GM19324 (cell line): Measurements from ENCODE around the gene AHCYL2.
"Not testable (repeated sequence)": the region's sequence is repeated elsewhere in the genome, so short reads cannot be mapped to it uniquely, and the experiment has no call there.

Experiments
- ATAC-seq: cut with Tn5 transposase; IDR thresholded peaks from one replicate; pipeline ENCODE4 v1.9.1; 2021; ENCODE audit warnings: mild to moderate bottlenecking, moderate library complexity; ENCODE audit not compliant: unreplicated experiment, low FRiP score

The AHCYL2 gene

DNA sequence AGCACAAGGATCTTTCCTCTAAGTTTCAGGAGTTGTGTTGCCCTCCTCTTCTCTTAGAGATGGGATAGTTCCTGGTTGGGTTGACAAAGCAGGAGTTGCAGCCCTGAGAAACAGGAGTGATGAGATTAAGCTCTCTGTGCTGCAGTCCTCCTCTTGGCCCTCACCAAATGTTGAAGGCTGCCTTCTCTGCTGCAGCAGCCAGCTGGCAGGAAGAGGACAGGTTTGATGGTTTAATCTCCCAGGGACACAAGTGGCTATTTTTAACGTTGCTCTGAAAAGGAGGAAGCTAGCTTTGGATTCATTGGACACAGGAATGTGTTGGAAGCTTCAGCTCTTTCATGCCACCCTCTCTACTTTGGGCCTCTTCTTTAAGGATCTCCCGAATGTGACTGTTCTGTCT, 218.8 kb downstream of the AHCYL2 start:
- no peak for ATAC-seq

DNA sequence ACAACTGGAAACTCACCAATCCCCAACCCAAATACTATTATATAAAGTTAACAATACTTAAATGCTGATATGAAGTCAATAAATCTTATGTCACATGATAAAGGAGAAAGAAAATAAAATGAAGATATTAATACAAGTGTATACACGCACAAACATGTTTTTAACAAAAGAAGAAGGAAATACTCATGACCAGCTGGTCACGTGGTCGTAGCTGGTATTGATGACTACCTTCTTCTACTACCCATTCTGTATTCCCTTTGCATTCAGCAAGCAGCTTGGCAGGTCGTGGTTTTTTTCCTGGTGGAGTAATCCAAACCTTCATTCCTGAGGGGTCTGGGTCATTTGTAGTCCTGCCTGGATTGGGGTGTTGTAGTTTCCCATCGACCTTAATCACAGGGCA, 219.9 kb downstream of the AHCYL2 start:
- ATAC-seq, result not testable (repeated sequence)

DNA sequence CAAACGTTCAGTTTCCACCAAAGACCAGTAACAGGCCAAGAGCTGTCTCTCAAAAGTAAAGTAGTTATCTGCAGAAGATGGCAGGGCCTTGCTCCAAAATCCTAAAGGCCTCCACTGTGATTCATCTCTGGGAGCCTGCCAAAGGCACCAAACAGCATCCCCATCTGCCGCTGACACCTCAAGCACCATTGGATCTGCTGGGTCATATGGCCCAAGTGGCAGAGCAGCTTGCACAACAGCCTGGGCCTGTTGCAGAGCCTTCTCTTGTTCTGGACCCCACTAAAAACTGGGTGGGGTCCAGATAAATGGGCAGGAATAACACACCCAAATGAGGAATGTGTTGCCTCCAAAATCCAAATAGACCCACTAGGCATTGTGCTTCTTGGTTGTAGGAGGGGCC, 222.1 kb downstream of the AHCYL2 start:
- not testable (repeated sequence) for ATAC-seq

DNA sequence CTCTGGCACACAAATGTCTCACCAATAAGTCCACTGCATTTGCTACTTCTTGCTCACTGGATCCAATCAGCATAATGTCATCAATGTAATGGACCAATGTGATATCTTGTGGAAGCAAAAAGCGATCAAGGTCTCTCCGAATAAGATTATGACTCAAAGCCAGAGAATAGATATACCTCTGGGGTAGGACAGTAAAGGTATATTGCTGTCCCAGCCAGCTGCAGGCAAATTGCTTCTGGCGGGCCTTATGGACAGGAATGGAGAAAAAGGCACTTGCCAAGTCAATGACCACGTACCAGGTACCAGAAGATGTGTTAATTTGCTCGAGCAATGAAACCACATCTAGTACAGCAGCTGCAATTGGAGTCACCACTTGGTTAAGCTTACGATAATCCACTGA, 222.6 kb downstream of the AHCYL2 start:
- ATAC-seq, result not testable (repeated sequence)

DNA sequence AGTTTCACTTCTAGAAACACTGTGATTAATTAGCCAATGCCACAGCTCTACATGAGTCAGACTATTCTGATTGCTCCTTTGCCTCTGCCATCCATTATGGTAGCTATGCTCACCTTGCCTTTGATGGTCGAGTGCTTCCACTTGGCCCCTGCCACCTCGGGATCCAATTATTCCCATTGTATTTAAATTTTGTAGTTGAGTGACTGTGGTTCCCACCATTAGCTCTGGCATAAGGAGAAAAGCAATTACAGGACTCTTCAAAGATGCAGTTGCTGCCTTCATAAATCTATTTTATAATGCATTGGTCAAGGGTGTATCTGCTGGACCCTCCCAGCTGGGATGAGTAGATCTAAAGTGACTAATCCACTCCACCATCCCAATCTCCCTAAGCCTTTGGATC, 223.8 kb downstream of the AHCYL2 start:
- not testable (repeated sequence) for ATAC-seq

DNA sequence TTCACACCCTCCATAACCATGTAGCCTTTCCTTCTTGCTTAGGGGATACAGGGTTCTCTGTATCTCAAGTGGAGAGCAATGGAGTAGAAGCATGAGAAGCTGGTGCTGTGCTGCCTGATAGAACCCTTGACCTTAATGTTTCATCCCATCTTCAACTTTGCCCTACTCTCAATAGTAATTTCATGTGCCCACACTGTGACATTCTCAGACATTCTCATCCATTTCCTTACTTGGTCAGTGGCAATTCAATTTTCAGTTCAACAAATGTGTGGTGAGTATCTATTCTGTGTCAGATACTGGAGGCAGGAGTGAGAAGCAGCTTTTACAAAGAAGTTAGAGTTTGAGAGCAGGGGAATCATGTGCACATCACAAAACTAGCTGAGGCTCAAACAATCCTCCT, 225.5 kb downstream of the AHCYL2 start:
- ATAC-seq, result no peak

DNA sequence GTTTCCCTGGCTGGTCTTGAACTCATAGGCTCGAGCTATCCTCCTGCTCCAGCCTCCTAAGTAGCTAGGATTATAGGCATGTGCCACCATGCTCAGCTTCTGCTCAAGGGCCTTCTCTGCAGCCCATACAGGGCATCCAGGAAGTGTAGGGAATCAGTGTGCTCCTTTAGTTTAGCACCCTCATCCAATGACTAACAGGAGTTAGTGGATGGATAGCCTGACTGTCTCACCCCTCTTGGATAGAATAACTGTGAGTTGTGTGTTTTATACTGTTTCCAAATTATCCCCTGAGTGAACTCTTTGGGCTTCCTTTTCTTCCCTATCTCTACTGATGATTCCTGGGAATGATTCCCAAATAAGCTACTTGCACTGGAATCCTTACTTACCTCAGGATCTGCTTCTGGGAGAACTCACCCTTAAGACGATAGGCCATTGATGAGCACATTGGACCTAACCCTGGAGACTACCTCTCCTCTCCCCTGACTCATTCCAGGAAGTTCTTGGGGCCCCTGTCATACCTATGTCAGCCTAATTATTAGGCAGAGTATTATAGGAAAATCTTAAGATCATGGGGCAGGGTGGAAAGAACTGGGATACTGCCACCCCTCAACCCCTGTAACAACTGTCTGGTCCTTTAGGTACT, 227.9 kb downstream of the AHCYL2 start:
- ATAC-seq, result no peak

DNA sequence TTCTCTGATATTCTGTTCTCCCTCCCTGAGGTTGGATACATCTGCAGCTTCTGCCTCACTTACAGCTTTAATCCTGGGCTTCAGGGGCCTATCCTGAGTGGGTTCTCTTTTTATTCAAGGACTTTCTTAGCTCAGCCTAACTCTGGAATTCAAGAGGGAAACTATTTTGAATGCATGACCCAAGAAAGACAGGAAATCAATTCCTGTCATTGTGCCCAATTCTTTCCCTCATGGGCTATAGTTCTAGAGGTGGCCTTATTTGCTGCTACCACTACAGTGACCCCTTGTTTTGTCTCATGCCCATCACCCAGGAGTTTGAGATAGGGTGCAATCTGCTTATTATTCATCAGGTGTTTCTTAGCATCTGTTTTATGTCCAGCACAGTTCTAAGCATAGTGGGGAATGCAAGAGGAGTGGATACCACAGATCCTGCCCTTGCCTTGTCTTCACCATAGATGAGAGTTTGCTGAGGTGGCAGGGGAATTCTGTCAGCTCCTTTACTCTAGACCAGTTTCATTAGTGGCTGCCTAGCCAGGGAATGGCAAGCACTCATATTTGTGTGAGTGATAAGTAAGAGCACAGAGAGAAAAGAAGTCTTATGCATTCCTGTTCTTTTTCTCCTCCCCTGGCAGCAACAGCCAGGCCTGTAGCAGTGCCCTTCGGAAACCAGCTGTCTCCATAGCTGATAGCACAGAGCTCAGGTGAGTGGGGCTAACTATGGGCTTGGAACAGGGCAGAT, 228.8 kb downstream of the AHCYL2 start:
- no peak for ATAC-seq

DNA sequence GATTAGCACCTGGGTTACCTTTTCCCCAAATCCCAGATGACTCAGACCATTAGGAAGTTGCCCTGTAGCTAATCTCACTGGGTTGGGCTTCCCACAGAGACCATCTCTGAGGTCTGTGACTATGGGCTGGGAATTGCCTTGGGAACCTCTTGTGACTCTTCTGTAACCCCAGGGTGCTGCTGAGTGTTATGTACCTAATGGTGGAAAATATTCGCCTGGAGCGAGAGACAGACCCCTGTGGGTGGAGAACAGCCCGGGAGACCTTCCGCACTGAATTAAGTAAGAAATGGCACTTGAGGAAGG, 229.4 kb downstream of the AHCYL2 start:
- no peak for ATAC-seq

DNA sequence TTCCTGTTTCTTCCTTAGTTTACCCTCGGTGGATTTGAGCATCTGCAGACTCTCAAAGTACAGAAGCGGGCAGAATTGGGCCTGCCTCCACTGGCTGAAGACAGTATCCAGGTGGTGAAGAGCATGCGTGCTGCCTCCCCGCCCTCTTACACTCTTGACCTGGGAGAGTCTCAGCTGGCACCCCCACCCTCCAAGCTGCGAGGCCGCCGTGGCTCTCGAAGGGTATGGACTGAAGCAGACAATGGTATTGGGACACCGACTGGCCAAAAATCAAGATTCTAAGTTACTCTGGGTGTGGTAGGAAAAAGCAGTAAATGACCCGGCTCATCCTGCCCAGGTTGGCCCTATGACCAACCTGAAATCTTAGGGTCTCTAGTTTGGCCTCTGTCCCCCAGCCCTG, 231.6 kb downstream of the AHCYL2 start:
- no peak for ATAC-seq

DNA sequence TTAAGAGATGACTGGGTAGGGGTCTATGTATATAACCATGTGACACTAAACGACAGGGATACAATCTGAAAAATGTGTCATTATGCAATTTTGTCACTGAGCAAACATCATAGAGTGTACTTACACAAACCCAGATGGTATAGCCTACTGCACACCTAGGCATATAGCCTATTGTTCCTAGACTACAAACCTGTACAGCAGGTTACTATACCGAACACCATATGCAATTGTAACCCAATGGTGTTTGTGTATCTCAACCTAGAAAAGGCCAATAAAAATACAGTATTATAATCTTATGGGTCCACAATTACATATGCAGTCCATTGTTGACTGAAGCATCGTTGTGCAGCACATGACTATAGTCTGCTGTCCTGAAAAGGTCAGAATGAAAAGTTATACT, 232.3 kb downstream of the AHCYL2 start:
- ATAC-seq, result no peak

DNA sequence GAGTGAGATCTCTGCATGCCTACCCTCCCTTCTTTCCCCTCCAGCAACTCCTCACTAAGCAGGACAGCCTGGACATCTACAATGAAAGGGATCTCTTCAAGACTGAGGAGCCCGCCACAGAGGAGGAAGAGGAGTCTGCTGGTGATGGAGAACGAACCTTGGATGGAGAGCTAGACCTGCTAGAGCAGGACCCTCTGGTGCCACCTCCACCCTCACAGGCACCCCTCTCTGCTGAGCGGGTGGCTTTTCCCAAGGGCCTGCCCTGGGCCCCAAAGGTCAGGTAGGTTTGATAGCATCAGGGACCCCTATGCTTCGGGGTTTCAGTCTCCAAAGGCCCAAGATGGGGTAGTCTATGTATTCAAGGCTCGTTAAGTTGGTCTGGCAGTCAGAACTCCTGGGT, 233.3 kb downstream of the AHCYL2 start:
- ATAC-seq, result no peak

DNA sequence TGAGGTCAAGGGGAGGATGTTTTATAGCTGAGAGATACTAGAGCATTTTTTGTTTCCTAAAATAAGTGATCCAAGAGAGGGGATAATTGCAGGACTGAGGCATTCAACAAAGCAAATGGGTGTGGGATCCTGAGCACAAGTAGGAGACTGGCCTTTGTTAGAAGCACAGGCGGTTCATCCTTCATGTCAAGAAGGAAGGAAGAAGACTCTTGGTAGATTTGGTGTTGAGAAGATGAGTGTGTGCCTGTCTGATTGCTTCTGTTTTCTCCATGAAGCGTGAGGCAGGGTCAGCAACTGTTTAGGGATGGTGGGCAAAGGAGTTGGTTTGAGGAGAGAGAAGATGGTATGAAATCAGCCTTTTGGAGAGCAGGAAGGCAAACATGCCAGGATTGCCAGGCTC, 237.0 kb downstream of the AHCYL2 start:
- ATAC-seq, result no peak

DNA sequence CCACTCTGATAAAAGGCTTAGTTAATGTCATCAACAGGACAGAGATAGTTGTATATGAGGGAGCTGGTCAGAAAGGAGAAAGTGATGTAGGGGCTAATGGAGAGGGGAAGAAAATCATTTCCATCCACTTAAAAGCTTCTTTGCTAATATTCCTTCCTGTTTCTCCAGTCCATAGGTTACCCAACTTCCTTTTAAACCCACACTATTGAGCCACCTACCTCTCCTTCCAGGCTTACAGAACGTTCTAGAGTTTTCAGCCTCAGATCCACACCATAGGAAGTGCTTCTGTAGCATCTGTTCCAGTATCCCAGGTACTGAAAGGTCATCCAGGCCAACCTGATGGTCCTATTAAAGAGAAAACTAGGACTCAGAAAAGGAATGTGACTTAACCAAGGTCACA, 237.6 kb downstream of the AHCYL2 start:
- ATAC-seq, result no peak

DNA sequence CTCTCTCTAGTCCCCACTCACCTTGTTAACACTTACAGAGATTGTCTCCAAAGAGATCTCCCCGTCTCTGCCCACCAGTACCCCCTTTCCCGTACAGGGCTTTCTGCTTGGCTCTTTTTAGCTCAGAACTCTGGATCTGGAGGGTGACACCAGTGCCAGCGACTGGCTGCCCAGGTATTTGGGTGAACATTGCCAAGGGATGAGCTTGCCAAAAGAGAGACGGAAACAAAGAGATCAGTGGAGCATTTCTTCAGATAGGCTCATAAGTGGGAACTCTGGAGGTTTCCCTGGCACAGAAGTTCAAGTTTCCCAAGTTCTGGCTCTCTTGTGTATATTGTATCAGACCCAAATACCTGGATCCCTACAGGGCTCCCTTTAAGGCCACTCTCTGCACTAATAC, 239.4 kb downstream of the AHCYL2 start:
- ATAC-seq, result no peak

DNA sequence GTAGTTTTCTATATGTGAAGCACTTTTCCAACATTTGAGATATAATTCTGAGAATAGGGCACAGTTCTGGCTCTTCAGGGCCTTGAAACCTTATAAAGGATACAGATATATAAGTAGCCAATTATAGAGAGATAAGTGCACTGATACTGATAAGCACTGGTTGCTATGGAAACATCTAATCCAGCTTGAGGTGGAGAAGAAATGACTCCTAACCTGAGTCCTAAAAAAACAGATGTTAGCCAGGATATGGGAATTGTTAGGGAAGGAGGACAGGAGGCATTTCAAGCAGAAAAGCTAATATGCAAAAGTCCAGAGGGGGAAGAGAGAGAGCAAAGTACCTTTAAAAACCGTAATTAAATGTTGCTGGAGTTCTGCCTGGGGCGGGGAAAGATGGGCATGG, 240.2 kb downstream of the AHCYL2 start:
- ATAC-seq, result no peak

DNA sequence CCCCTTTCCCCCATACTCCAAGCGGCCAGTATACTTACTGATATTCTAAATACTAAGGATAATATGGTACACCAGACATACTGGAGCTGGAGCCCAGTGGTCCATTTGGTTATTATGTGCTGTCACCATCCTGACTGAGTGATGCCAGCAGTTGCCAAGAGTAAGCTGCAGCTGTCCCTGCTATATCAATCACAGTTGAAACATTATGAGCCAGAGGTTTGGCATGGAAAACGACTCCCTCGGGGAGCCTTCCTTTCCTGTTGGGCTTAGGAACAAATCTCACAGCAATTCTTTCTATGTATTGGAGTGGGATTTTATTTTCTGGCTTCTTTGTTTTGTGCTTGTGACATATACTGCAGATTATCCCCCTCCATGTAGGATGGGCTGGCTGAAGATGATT, 242.0 kb downstream of the AHCYL2 start:
- ATAC-seq, result no peak

DNA sequence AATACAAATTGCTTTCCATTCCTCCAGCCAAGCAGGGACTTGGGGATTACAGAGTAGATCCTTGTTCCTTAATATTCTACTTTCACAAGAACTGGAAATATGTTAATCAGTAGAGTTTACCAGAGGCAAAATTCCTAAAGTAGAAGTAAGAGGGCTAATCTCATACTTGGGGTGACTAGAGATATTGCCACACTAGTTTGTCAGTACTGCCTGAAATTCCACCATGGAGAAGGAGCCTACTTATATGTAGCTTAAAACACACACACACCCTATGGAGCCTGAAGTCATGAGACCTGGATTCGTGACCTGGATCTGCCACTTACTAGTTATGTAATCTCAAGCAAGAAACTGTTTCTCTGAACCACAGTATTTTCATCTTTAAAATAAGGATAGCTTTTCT, 243.3 kb downstream of the AHCYL2 start:
- ATAC-seq, result no peak

DNA sequence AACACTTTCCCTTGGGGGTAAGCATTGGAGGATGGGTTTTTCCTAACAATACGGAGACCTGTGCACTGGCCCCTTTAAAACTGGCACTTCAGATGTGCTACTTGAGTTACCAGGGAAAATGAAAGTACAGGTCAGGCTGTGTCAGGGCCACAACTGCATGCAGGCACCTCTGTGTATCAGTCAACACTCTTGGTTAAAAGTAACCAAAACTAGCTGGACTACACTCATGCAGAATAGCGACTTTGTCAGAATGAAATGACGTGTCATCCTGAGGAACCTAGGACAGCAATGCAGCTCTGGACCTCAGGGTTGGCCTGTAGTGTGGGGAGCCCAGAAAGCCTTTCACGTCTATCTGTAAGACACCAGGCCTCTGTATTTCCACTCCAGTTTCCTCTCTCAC, 243.7 kb downstream of the AHCYL2 start:
- ATAC-seq, result no peak

DNA sequence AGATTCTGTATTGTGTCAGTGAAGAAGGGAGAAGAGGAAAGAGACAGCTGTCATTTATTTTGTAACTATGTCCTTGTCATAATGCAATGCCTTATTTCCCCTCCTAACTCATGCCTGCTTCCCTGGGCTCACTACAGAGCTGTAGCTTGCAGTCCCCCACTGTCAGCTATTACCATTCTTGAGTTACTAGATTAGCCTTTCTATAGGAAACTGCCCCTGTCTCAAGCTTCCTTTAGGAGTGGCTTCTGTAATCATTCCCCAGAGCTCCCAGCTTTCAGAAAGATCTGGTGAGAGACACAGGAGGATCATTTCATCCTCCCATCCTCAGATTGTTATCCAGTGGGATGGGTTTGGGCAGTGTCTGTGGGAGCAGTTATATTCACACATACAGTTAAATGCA, 245.1 kb downstream of the AHCYL2 start:
- no peak for ATAC-seq

DNA sequence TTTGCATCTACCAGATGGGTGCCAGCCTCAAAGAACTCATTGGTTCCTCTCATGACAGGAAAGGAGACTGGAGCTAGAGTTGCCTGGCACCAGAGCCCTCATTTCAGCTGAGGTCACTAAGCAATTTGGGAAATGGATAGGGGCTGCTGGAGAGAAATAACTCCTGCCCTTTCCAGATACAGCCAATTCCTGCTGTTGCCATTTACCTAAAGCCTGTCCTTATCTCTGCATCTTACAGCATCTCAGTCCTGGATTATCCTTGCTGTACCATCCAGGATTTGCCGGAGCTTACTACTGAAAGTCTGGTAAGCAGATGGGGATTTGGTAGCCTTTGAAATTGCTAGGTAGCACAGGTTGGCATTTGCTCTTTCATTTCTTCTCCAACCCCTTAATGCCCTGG, 245.6 kb downstream of the AHCYL2 start:
- ATAC-seq, result no peak

DNA sequence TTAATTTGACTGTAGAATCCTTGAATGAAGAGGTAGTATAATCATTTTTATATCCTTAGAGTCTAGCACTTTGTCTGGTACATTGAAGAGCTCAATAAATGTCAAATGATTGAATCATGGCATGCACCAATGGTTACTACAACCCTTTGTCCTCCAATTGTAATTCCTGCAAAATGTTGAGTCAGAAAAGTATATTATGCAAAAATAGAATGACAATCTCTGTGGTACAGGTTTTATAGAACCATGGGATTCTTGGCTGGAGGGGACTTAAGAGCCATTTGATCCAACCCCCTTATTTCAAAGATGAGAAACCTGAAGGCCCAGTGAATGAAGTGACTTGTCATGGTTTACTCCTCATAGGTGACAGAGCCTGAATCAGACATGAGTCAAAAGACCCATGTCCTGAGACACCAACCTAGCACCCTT, 246.6 kb downstream of the AHCYL2 start:
- no peak for ATAC-seq

DNA sequence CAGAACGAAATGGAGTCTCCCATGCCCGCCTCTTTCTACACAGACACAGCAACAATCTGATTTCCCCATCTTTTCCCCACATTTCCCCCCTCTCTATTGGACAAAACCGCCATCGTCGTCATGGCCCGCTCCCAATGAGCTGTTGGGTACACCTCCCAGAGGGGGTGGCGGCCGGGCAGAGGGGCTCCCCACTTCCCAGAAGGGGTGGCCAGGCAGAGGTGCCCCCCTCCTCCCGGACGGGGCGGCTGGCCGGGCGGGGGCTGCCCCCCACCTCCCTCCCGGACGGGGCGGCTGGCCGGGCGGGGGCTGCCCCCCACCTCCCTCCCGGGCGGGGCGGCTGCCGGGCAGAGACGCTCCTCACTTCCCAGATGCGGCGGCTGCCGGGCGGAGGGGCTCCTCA, 251.1 kb downstream of the AHCYL2 start:
- ATAC-seq, result not testable (repeated sequence)
